HPDE6-E6E7 (cell line): ENCODE results near the gene ENOX2.

ENCODE experiments used
- DNase-seq: peaks from one replicate; pipeline ENCODE4 v3.0.0; 2011; ENCODE audit warnings: missing footprints; ENCODE audit errors: extremely low spot score

The ENOX2 gene

DNA sequence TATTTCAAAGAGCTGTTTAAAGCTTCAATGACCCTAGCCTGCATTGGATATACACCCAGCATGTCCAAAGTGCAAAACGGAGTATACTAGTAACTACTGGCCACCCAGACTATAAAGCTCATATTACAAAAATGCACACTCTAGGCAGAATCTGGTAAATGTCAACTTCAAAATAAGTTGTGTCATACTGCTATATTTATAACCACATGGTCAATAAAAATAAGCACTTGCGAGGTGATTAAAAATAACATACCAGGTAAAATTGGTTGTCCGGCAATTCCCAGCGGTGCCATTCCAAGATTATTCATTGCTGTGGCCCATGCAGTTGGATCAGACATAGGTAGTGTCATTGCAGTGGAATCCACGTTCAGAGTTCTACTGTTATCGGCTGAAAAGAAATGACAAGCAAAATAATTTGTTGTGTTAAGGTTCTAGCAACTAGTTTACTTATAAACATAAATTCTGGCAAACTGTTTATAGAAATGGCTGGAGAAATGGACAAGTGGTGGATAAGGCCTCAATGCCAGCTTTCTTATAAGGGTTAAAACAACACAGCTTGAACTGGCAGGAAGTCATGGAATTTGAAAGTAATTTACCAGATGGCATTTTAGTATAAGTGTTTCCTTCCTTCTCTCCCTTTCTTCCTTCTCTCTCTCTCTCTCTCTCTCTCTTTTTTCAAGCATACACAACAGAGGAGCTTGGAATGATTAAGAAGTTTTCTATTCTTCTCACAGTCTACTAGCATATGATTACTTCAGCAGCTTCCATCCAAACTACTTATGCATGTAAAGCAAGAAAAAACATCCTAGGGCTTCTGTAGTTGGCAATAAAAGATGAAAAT is 199.9 kb downstream of the ENOX2 start:
- DNase-seq = no peak

DNA sequence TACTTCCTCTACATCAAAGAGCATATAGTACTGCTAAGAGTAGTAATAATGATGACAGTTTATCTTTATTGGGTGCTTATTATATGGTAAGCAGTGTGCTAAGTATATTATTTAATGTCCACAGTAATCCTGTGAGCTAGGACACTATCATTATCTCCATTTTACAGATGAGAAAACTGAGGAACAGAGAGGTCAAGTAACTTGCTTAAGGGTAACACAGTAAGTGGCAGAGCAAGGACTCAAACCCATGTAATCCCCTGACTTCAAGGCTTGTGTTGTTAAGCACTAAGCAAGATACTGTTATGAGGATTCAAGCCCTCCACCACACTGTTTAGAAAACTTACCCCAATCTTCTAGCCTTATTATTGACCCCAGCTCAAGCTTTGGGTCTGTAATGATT is 202.4 kb downstream of the ENOX2 start:
- DNase-seq = no peak

DNA sequence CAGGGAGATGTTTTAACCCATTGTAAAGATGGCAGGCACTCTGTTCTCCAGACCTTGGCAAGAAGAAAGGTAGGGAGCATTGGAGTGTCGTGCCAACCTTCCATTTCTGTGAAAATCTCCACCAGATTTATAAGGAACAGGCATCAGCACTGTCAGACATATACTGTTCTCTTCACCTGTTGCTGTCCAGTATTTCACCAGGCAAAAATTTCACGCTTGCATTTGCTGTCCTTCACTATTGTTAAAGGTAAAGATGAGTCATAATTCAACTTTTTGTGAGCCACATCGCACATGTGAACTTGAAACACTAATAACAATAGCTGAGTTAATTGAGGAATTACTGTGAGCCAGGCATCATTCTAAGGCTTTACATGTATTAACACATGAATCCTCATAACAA is 203.4 kb downstream of the ENOX2 start:
- no peak for DNase-seq

DNA sequence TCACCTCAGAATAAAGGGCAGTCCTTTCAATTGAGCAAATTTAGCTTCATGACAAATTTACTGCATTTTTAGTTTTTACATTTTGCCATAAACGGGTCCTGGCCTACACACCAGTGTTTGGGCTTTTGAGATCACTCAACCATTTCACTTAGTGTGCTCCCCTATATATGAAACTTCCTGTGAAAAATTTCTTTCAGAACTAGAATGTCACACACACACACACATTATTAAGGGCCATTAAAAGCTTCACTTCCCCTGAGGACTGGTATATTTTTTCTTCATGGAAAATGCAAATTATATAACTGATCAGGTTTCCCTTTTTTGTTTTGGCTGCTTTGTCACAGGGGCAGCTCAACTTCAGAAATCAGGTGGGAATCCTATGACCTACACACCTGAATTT is 206.5 kb downstream of the ENOX2 start:
- DNase-seq = no peak

DNA sequence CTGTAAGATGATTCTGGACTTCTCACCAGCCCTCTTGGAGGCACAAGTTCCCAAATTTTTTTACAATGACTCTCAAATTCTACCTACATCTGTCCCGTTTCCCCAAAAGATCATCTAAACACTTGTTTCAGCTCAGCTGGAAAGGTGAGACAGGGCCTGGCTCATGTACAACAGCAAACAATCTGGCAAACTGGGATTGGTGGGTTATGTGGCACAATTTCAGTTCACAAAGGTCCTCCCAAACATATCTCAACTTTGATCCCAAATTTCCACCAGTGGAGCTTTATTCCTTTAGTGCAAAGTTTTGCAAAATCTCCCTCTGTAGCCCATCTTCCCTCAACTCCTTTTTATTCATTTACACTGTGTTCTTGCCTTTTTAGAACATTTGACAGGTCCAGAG is 207.1 kb downstream of the ENOX2 start:
- no peak for DNase-seq

DNA sequence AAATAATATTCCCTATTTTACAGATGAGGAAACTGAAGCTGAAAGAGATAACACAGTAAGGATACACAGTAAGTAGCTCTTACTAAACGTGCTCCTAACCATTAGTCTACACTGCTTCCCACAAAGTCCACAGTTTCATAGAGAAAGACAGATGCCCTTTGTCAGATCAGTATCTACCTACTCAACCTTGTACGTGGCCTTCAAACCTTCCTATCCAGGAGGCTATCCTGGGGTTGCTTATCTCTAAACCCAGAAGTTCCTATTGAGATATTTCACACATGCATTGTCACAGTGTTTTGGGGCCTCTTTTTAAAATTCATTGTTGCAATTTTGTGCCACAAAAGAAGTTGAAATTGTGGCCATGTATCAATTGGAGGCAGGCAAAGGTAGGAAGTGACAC is 208.0 kb downstream of the ENOX2 start:
- DNase-seq = no peak

DNA sequence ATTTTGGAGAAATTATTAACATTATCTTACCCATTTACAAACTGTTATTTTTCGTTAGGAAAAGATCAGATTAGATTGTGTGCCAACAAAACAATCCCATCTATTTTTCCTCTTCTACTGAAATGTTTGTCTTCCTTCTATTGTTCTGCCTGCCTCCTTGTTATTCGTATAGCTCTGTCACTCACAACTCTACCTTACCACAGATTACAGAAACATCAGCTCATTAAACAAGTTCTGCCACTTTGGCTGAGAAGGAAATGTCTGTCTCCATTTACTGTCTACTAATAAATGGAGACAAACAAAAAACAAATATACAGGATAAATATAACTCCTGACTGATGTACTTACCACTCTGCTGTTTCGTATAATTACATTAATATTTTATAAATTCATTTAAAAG is 211.4 kb downstream of the ENOX2 start:
- DNase-seq = no peak

DNA sequence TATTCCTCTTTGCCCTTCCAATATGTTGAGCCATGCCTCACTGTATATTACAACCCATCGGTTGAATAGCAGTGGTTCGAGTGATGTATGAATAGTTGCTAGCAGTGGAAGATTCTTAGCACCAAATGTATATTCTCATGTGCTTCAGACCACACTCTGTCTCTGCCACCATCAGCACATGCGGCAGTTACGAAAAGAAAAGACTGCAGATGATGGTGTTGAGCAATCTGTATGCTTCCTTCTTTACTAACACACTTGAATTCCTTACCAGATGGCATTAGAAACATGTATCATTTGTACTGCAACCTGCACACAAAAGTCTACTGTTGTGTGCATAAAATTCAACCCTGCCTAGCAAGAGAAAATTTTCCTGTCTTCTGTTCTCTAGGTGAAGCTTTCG is 214.6 kb downstream of the ENOX2 start:
- DNase-seq = no peak

DNA sequence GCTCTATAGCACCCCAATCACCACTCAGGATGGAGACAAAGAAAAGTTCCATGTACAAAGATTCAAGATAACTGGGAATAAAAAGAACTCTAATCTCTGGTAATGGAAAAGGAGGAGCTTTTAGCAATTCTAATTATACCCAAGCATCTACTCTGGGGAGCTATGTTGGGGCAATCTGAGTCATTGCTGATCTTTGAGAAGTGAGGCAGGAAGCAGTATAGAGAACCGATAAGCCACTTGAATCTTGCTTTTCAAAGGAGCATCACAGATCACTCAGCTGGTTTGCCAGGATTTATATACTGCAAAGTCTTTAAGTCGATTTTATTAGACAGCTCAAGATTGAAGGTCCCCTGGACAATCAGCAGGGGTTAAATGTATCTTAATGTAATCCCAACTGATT is 220.0 kb downstream of the ENOX2 start:
- no peak for DNase-seq

DNA sequence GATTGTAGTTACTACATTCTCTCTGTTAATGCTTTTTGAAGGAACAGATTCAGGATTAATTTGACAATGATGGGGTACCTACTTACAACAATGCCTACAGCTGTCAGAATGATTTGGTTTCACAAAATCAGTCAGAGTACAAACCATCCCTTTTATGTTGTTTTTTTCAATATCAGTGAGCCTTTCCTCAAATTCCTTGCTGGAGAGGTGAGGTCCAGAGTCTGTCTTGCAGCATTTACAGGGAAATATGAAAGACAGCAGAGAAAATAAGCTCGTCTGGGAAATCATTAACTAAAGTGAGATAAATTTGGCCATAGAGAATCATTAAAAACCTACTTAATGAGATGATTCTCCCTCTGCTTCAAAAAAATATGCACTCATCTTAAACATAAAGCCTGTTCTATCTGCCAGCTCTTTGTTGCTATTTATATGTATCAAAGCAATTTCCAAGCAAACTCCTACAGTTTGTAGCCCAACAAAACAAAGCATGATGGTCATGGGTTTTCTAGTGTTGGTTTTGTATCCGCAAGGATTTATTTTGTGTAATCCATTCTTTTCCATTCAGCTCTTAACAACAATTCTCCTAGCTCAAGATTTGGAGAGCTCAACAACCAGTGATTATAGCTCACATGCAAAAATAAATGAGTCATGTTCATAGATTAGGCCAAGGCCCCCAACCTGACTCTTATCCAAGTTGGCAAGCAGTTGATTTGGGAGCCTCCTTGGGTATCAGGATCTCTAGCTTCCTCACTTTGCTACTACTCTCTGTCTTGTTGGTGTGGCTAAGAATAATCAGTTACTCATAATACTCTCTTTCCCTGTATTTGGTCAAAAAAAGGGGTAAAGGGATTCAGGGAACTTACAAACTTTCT is 222.6 kb downstream of the ENOX2 start:
- no peak for DNase-seq

DNA sequence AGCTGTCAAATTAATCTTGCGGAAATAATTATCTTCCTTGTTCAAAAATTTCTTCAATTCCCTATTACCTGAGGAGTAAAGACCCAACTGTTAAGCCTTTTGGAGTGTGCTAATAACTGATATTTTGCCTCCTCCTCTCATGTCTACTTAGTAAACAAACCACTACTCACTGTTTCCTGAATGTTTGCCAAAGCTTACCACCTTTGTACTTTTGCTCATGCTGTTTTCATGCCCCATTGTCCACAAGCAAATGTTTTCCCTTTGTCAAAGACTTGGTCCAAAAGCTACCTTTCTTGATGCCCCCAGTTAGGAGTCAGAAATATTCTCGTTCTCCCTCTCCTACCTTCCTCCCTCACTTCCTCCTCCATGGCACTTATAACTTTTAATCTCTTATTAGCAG is 226.1 kb downstream of the ENOX2 start:
- no peak for DNase-seq

DNA sequence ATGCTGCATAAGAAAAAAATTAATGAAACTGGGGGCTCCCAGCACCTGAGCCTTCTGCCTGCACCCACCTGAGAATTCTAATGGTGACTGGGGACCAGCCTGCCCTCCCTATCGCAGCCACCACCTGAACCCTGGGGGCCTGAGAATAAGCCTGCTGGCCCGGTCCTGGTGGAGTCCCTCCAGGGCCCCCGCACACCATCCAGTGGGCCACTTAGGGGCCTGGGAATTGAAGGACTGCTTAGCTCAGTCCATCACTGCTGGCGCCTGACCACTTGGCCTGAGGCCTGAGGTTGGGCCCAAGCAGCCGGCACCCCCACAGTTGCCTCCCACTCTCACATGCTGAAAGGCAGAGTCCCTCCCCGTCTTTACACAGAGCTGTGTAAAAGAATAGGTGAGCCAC is 230.8 kb downstream of the ENOX2 start:
- DNase-seq = no peak

DNA sequence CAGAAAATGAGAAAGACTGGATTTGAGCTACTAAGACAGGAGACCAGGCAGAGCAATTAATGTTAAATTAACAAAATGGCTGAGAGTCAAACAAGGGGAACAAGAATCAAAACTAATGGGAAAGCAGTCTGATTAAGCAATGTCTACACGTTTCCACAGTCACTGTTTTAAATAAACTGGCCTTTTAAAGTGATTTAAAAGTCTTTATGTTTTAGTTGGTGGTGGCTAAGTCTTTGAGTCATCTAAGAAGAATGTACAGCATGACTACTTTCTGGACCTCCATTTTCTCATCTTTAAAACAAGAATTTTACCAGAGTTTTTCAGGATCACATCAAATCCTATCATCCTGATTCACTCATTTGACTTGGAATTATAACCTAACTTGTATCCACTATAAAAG is 233.8 kb downstream of the ENOX2 start:
- DNase-seq = no peak

DNA sequence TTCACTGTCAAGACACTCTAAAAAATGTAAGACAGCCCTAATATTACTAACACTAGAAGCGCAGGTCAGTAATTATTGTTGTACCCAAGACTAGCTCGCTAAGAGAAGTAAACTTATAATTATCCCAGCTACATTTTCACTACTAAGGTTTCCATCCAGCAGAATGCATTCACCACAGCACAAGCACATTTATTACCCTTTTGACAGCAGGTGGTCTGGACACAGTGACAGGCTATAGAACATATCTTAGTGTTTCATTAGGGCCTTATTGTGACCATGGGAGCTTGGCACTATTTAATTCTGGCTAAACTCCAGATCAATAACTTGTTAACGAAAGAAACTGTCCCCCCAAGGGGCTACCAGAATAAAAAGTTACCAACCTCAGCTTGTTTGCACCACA is 237.7 kb downstream of the ENOX2 start:
- no peak for DNase-seq

DNA sequence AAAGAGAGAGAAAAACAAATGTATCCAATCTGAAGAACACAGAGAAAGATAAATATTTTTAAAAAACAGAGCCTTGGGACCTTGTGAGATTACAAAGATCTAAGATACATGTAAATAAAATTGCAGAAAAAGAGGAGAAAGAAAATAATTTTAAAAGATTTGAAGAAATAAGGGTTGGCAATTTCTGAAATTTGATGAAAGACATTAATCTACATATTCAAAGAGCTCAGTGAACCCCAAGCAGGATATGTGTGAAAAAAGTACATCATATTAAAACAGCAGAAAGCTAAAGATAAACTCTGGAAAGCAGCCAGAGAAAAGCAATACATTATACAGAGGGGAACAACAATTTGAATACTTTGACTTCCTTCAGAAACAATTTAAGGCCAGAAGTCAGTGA is 244.7 kb downstream of the ENOX2 start:
- no peak for DNase-seq

DNA sequence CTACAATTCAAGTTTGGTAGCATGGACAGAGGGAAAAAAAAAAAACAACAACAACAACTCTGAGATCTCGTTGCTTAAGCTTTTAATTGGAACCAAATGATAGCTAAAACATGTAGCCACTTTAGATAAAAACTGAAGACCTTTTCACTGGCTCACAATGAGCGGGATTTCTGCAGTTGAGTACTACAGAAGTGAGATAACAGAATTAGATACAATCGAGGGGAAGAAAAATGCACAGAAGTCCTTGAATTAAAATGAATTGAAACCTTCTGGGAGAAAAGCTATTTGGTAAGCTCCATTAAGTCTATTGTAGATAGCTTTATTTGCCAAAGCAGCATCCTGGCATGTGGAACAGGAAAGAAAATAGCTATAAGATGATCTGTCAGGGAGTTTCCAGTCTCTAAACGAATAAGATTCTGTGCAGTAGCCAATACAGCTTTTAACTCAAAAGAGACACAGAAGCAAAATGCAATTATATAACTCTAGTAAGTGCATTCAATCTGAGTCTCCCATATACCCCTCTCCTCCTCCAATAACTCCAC is 248.5 kb downstream of the ENOX2 start:
- DNase-seq = no peak

DNA sequence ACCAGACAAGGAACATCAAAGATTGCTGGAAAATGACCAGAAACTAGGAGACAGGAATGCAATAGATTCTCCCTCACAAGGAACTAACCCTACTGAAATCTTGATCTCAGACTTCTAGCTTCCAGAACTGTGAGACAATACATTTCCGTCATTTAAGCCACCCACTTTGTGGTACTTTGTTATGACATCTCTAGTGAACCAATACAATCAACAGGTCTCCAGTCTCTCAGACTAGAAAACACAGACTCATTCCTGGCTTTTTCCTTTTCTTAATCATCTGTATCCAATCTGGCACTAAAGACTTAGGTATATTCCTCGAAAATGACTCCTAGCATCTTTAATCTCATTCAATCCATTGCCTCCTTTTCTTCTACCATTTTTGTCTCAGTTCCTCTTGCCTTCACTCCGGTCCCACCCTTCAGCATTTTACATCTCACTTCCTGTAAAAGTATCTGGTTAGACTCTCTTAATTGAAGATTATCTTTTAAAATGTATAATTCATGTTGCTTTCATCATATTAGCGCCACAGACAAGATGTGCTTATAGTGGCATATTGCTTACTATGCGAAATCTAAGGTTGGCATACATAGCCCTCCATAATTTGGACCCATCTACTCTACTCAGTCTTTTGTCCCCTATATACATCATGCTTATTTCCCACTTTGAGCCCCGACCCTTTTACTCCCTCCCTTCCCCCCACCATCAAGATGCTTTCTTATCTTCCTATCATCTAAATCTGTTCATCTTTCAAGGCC is 250.0 kb downstream of the ENOX2 start:
- DNase-seq = no peak

DNA sequence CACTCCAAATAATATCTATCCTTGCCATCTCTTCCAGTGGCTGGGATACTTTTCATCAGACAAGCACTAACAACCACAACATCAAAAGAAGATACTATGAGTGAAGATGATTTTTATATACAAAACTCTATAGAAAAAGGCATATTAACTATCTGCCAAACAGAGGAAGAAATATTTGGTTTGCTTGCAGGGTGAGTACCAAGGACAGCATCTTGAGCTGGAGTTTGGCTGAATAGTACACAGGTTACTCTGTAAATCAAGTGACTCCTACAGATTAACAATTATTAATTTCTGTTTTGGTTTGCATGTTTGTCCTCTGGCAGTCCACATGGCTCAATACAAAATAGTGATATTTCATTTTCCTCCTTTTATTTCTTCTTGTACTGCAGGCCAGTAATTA is 253.3 kb downstream of the ENOX2 start:
- DNase-seq = no peak

DNA sequence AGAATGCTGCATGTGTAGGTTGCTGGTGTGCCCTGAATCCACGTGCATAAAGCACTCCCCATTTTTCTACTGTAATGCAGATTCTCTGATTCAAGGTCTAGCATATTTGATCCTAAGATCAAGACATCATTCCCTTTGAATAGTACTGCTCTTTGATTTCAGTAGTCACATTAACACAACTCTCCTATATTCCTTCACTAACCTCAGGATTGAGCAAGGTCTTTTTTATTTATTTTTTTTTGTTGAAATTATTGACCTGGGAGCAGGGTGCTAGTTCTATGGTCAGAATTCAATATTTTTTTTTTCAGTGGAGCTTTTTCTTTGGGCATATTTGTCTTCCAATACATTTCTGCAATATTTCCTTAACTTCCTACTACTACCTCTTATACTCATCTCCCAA is 255.5 kb downstream of the ENOX2 start:
- no peak for DNase-seq

DNA sequence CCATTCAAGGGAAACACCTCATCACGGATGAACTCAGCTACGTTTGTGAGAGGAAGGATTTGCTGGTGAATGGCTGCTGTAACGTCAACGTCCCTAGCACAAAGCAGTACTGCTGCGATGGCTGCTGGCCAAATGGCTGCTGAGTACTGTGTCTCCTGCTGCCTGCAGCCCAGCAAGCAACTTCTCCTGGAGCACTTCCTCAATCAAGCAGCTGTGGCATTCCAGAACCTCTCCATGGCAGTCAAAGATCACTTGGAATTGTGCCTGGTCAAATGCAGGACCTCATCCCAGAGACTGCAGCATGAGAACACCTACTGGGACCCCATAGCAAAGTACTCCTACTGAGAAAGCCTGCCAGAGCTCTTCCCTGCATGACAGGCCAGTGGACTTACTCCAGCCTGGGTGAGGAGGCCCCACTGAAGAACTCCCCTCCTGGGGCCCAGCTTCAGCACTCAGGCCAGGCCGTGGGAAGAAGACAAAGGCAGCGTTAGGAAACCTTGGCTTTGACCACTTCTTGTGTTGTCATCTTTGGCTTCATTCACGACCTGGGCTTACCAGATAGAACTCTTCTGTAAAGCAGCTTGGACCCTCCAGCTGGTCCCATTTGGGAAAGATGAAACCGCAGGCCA is 256.9 kb downstream of the ENOX2 start:
- DNase-seq = no peak

DNA sequence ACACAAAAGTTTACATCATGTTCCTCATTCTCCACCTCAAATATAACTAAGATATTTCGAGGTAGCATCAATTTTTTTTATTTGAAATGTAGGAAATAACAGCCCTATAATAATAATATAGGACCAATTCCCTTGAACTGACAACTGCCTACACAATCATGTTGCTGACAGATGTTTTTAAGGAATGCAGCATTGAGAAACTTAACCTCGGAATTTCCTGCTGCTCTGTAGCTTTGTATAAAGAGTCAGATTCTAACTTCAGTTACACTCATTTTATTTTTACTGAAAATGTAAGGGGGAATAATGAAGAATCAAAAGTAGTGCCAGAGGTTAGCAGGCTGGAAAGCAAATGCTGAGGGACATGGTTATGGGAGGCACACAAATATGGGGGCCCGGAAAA is 265.4 kb downstream of the ENOX2 start:
- DNase-seq = no peak

DNA sequence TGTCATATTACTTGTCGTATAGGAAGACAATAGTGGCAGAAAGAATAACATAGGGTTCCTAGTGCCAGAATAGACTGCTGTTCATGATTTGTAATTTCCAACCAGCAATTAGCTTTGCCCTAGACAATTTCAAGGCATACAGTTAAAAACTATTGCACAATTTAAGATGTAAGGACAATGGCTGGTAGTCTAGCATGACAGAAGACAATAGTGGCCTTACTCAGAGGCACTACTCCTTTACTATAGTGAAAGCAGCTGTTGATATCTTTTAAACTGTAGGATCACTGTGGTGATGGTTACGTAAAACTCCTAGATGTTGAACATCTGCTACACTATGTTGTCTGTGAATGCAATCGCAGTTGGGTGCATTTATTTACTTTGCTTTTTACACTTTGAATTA is 266.7 kb downstream of the ENOX2 start:
- DNase-seq = no peak
